ENCODE results near the gene PIAS4. TPM values are rescaled to one million over a fixed set of nuclear protein-coding genes. Genes with fewer than 3 reads are reported as not detected.

The PIAS4 gene
- total RNA-seq, 2 experiments from 2014 or later, result 34.2 to 35.6 TPM

GRCh38 chr19:3979289-3979673 is 28.3 kb upstream of the PIAS4 start:
- Mint-ChIP-seq H3K4me1 (ENCODE audit: low read depth) (peaks cover 34% of the 10 kb centered on the region), H3K27ac (peak overlapping the region; percentile 34), H3K36me3 (ENCODE audit: low read depth) (peaks cover 79% of the 10 kb centered on the region), H3K4me3 (no peak overlapping the region), H3K9me3 (ENCODE audit: insufficient read depth) (no peaks in the 10 kb centered on the region), H3K27me3 (ENCODE audit: low read depth) (no peaks in the 10 kb centered on the region)
- ChIA-PET CTCF (no interaction called here), POLR2A (interaction anchor here (0.6 kb wide), 1 partner anchor 27 kb away, joined by 4 read pairs; no protein-coding TSS in a partner anchor)
- DNase-seq (no peak), ATAC-seq (no peak)

GRCh38 chr19:3979674-3980352 is 27.7 kb upstream of the PIAS4 start:
- H3K36me3 Mint-ChIP-seq (ENCODE audit: low read depth), result peaks cover 85% of the 10 kb centered on the region
- H3K4me3 Mint-ChIP-seq, result no peak overlapping the region
- H3K4me1 Mint-ChIP-seq (ENCODE audit: low read depth), result peaks cover 35% of the 10 kb centered on the region
- ATAC-seq (no peak), DNase-seq (no peak)
- ChIA-PET POLR2A (interaction anchor here (0.6 to 1.1 kb wide), 2 partner anchors 8 to 27 kb away, joined by 4 to 5 read pairs; no protein-coding TSS in a partner anchor), CTCF (no interaction called here)
- no peaks in the 10 kb centered on the region for H3K27me3 Mint-ChIP-seq (ENCODE audit: low read depth)
- H3K27ac Mint-ChIP-seq, result peak overlapping the region; percentile 34
- no peaks in the 10 kb centered on the region for H3K9me3 Mint-ChIP-seq (ENCODE audit: insufficient read depth)

DNA sequence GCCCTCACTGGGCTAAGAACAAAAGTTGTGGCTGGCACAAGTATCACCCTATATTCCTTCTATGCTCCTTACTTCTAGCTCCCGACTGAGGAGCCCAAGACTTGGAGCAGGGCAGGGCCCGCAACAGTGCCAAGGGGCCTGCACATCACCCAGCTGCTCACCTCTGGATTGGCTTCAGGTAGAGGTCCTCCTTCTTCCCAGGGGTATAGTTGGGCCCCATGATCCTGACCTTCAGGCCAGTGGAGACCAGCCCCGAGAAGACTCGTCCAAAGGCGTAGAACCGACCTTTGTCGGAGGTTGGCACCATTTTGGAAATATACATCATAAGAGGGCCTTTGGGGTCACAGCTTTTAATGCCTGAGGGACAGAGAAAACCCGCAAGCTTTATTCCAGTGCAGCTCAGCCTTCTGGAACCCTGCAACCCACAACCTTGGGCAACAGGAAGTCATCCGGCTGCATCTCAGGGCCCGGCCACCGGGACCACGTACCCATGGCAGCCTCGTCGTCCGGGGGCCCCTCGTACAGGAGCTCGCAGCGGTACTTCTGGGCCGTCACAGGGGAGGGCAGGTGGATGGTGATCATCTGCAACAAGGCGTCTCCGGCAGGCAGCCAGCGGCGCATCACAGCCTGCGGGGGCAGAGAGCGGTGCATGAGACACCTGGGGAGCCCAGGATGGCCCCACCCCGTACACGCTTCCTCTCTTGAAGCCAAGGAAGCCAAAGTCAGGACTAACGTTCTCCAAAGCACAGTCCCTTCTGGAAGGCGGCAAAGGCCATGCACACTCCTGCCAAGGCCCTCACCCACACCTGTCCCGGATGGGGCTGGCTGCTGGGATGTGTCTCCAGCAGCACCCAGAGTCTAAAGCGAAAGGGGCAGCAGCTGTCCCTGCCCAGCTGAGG is 26.9 kb upstream of the PIAS4 start:
- no peak overlapping the region for H3K4me3 Mint-ChIP-seq
- H3K4me1 Mint-ChIP-seq (ENCODE audit: low read depth), result peaks cover 35% of the 10 kb centered on the region
- POLR2A ChIA-PET, result interaction anchor here (0.6 to 1.7 kb wide), 4 partner anchors 9 to 218 kb away, joined by 3 to 5 read pairs (median 4); partner anchors contain the start of gene DAPK3
- H3K9me3 Mint-ChIP-seq (ENCODE audit: insufficient read depth), result no peaks in the 10 kb centered on the region
- CTCF ChIA-PET, result no interaction called here
- no peak overlapping the region for H3K27ac Mint-ChIP-seq
- DNase-seq (no peak), ATAC-seq (no peak)
- H3K36me3 Mint-ChIP-seq (ENCODE audit: low read depth), result peaks cover 86% of the 10 kb centered on the region
- no peaks in the 10 kb centered on the region for H3K27me3 Mint-ChIP-seq (ENCODE audit: low read depth)

DNA sequence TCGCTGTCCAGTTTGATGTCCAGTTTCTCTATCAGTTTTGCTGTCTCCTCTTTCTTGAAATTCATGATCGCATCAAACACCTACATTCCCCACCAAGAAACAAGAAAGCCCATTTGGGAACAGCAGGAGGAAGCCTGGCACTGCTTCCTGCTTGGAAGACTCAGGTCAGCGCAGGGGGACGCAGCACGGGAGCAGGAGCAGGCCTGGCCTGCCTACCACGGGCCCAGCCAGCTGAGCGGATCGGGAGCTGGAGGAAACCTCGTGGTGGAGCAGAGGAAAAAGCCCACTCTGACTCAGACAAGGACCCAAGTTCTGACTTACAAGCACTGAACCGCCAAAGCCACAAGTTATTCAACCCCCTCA is 26.2 kb upstream of the PIAS4 start:
- H3K4me1 Mint-ChIP-seq (ENCODE audit: low read depth), result peaks cover 39% of the 10 kb centered on the region
- no peaks in the 10 kb centered on the region for H3K9me3 Mint-ChIP-seq (ENCODE audit: insufficient read depth)
- H3K4me3 Mint-ChIP-seq, result no peak overlapping the region
- peaks cover 80% of the 10 kb centered on the region for H3K36me3 Mint-ChIP-seq (ENCODE audit: low read depth)
- ATAC-seq (no peak), DNase-seq (no peak)
- H3K27ac Mint-ChIP-seq, result no peak overlapping the region
- CTCF ChIA-PET, result no interaction called here
- POLR2A ChIA-PET, result interaction anchor here (0.8 to 1.8 kb wide), 4 partner anchors 10 to 1920 kb away, joined by 3 to 10 read pairs (median 4); partner anchors contain the start of gene DAPK3
- H3K27me3 Mint-ChIP-seq (ENCODE audit: low read depth), result no peaks in the 10 kb centered on the region

GRCh38 chr19:3981736-3982681 is 25.5 kb upstream of the PIAS4 start:
- Mint-ChIP-seq H3K27ac (peak overlapping the region; percentile 92), H3K36me3 (ENCODE audit: low read depth) (peaks cover 73% of the 10 kb centered on the region), H3K27me3 (ENCODE audit: low read depth) (no peaks in the 10 kb centered on the region), H3K9me3 (ENCODE audit: insufficient read depth) (no peaks in the 10 kb centered on the region), H3K4me3 (peak overlapping the region; percentile 95), H3K4me1 (ENCODE audit: low read depth) (peaks cover 45% of the 10 kb centered on the region)
- ATAC-seq, result no peak
- no peak for DNase-seq
- POLR2A ChIA-PET, result interaction anchor here (0.6 to 1.8 kb wide), 4 partner anchors 11 to 1920 kb away, joined by 3 to 10 read pairs (median 4); partner anchors contain the start of gene DAPK3
- CTCF ChIA-PET, result no interaction called here

DNA sequence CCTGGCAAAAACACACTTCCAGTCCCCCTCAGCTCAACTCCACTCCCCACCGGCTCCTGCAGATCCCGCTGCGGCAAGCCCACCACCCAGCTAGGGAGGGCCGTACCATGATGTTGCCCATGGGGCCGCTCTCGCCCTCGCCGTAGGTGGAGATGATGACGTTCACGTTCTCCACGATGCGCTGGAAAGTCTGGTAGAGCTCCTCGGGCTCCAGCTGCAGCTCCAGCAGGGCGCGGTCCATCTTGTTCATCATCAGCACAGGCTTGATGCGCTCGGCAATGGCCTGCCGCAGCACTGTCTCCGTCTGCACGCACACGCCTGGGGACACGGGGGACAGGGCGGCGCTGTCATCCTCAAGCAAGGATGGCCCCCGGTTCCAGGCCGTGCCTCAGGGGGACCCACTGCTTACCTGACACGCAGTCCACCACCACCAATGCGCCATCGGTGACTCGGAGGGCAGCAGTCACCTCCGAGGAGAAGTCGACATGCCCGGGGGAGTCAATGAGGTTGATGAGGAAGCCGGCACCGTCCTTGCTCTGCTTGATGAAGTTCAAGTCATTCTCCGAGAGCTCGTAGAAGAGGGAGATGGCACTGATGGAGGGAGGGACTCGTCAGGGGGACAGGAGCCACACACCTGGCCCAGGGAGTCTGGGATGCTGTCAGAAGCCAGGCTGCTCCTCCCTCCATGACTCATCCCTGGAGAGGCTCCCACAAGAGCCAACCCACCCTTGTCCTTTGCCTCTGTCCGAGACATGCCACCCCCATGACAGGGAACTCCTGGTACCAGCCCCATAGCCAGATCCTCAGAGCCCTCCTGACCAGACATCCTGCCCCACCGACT is 24.6 kb upstream of the PIAS4 start:
- Mint-ChIP-seq H3K4me1 (ENCODE audit: low read depth) (peaks cover 51% of the 10 kb centered on the region), H3K27ac (peak overlapping the region; percentile 92), H3K4me3 (peak overlapping the region; percentile 95), H3K9me3 (ENCODE audit: insufficient read depth) (no peaks in the 10 kb centered on the region), H3K36me3 (ENCODE audit: low read depth) (peaks cover 64% of the 10 kb centered on the region), H3K27me3 (ENCODE audit: low read depth) (no peaks in the 10 kb centered on the region)
- ChIA-PET CTCF (no interaction called here), POLR2A (interaction anchor here (0.6 to 3.3 kb wide), 4 partner anchors 11 to 79 kb away, joined by 3 to 32 read pairs (median 7); partner anchors contain the start of gene DAPK3)
- ATAC-seq, result no peak
- no peak for DNase-seq

GRCh38 chr19:3983542-3983914 is 24.0 kb upstream of the PIAS4 start:
- ChIA-PET POLR2A (interaction anchor here (1.3 to 3.3 kb wide), 2 partner anchors 12 to 121 kb away, joined by 4 to 32 read pairs; partner anchors contain the start of gene DAPK3), CTCF (interaction anchor here (0.8 kb wide), 1 partner anchor 156 kb away, joined by 3 read pairs; no protein-coding TSS in a partner anchor)
- Mint-ChIP-seq H3K27ac (peak overlapping the region; percentile 92), H3K4me1 (ENCODE audit: low read depth) (peaks cover 51% of the 10 kb centered on the region), H3K27me3 (ENCODE audit: low read depth) (no peaks in the 10 kb centered on the region), H3K4me3 (peak overlapping the region; percentile 95), H3K36me3 (ENCODE audit: low read depth) (peaks cover 60% of the 10 kb centered on the region), H3K9me3 (ENCODE audit: insufficient read depth) (no peaks in the 10 kb centered on the region)
- DNase-seq, result no peak
- no peak for ATAC-seq

- POLR2A ChIA-PET, result interaction anchor here (0.6 to 3.3 kb wide), 4 partner anchors 13 to 1352 kb away, joined by 3 to 32 read pairs (median 10); partner anchors contain the start of genes DAPK3 and PIAS4
- H3K27me3 Mint-ChIP-seq (ENCODE audit: low read depth), result no peaks in the 10 kb centered on the region
- H3K9me3 Mint-ChIP-seq (ENCODE audit: insufficient read depth), result no peaks in the 10 kb centered on the region
- H3K4me3 Mint-ChIP-seq, result peak overlapping the region; percentile 95
- CTCF ChIA-PET, result interaction anchor here (0.8 kb wide), 1 partner anchor 156 kb away, joined by 3 read pairs; no protein-coding TSS in a partner anchor
- H3K27ac Mint-ChIP-seq, result peak overlapping the region; percentile 92
- H3K4me1 Mint-ChIP-seq (ENCODE audit: low read depth), result peaks cover 49% of the 10 kb centered on the region
- ATAC-seq (no peak), DNase-seq (peak; percentile 33)
- peaks cover 57% of the 10 kb centered on the region for H3K36me3 Mint-ChIP-seq (ENCODE audit: low read depth)
Observed at GRCh38 chr19:3983936-3984583, 23.5 kb upstream of the PIAS4 start.

- H3K36me3 Mint-ChIP-seq (ENCODE audit: low read depth), result peaks cover 52% of the 10 kb centered on the region
- DNase-seq (no peak), ATAC-seq (peak; percentile 1)
- peaks cover 52% of the 10 kb centered on the region for H3K4me1 Mint-ChIP-seq (ENCODE audit: low read depth)
- peak overlapping the region; percentile 92 for H3K27ac Mint-ChIP-seq
- ChIA-PET CTCF (interaction anchor here (1.1 to 2.1 kb wide), 3 partner anchors 21 to 223 kb away, joined by 3 to 14 read pairs (median 9); no protein-coding TSS in a partner anchor), POLR2A (interaction anchor here (0.6 to 3.3 kb wide), 10 partner anchors 8 to 1353 kb away, joined by 3 to 32 read pairs (median 5); partner anchors contain the start of genes DAPK3 and PIAS4)
- H3K27me3 Mint-ChIP-seq (ENCODE audit: low read depth), result no peaks in the 10 kb centered on the region
- H3K4me3 Mint-ChIP-seq, result peak overlapping the region; percentile 95
- no peaks in the 10 kb centered on the region for H3K9me3 Mint-ChIP-seq (ENCODE audit: insufficient read depth)
Observed at GRCh38 chr19:3984584-3984907, 23.0 kb upstream of the PIAS4 start.
